Left ventricle myocardium superior (tissue), 1 donor: ENCODE data around the gene RND2. TPM values are rescaled to one million over a fixed set of nuclear protein-coding genes. Genes with fewer than 3 reads are reported as not detected.

Experiments used
- ATAC-seq: fragments of 200-7000 bp; cut with Tn5 transposase; one replicate; pipeline ENCODE4 v1.9.1; 2020; ENCODE audit warnings: mild to moderate bottlenecking, moderate library complexity
- DNase-seq: peaks from one replicate; pipeline ENCODE4 v3.0.0-alpha.2; 2020
- intact Hi-C: fragments of 100-400 bp; cut with micrococcal nuclease; formaldehyde crosslinking; loops from one replicate; pipeline ENCODE4 v1.11.0; 2022
- total RNA-seq: library from RNA; stranded (reverse); fragmentation: NEBNext Ultra II Directional; extraction: Animal tissue kit (Norgen Biotek cat#: 25700); gene quantifications from one replicate; pipeline ENCODE4 v1.2.1, GENCODE V29; 2021
- donor health status: DM: no; HTN: yes; CAD: no; lungs with severe emphysema.

Gene RND2
- total RNA-seq, 1 donor from 2014 or later: 0.82 TPM

DNA sequence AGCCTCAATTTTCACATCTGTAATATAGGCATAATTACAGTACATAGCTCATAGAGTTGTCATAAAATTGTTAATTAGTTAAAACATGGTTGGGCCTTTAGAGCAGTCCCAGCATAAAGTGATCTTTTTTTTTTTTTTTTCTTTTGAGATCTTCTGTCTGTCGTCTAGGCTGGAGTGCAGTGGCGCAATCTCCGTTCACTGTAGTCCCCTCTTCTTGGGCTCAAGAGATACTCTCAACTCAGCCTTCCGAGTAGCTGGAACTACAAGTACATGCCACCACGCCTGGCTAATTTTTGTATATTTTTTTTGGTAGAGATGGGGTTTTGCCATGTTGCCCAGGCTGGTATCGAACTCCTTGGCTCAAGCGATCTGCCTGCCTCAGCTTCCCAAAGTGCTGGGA is 31.0 kb downstream of the RND2 start:
- ATAC-seq: no peak
- intact Hi-C loops: no loop called here
- no peak for DNase-seq

GRCh38 chr17:43062984-43063638 is 38.1 kb downstream of the RND2 start:
- no peak for ATAC-seq
- intact Hi-C loops: no loop called here
- DNase-seq: no peak

GRCh38 chr17:43068570-43069367 is 43.7 kb downstream of the RND2 start:
- intact Hi-C loops: no loop called here
- ATAC-seq: peak; percentile 80

GRCh38 chr17:43069368-43069898 is 44.4 kb downstream of the RND2 start:
- intact Hi-C loops: no loop called here

More at GRCh38 chr17:43068570-43069367, 43.7 kb downstream of the RND2 start:
- no peak for DNase-seq

GRCh38 chr17:43070257-43070656 is 45.2 kb downstream of the RND2 start:
- intact Hi-C loops: no loop called here
- peak; percentile 46 for ATAC-seq
- DNase-seq: no peak

More at GRCh38 chr17:43069368-43069898, 44.4 kb downstream of the RND2 start:
- DNase-seq: no peak
- peak; percentile 92 for ATAC-seq

GRCh38 chr17:43070872-43071271 is 45.8 kb downstream of the RND2 start:
- intact Hi-C loops: no loop called here
- no peak for DNase-seq
- ATAC-seq: no peak

DNA sequence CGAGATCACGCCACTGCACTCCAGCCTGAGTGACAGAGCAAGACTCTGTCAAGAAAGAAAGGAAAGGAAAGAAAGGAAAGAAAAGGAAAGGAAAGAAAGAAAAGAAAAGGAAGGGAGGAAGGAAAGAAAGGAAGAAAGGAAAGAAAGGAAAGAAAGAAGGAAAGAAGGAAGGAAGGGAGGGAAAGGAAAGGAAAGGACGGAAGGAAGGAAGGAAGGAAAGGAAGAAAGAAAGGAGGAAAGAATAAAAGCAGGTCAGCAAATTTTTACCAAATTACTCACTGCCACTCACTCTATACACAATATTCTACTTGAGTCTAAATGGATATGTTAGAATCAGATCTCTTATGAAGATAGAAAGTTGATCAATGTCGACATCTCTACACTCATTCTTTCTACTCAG is 49.8 kb downstream of the RND2 start:
- ATAC-seq (no peak), DNase-seq (no peak)
- intact Hi-C loops: no loop called here

GRCh38 chr17:43079641-43080302 is 54.7 kb downstream of the RND2 start:
- ATAC-seq (no peak), DNase-seq (no peak)
- intact Hi-C loops: no loop called here

Other genes with a start within 250 kb of the RND2 start
- not detected for gene WNK4, start 244.6 kb upstream of the RND2 start, total RNA-seq
- gene COA3, start 226.5 kb upstream of the RND2 start, total RNA-seq: 70.4 TPM
- gene CNTD1, start 226.4 kb upstream of the RND2 start, total RNA-seq: 0.10 TPM
- 76.8 TPM for gene BECN1, start 200.9 kb upstream of the RND2 start, total RNA-seq
- gene PSME3, start 191.8 kb upstream of the RND2 start, total RNA-seq: 71.2 TPM
- gene AOC2, start 180.7 kb upstream of the RND2 start, total RNA-seq: 0.40 TPM
- 6.1 TPM for gene AOC3, start 174.0 kb upstream of the RND2 start, total RNA-seq
- gene G6PC1, start 124.4 kb upstream of the RND2 start, total RNA-seq: not detected
- 31.5 TPM for gene AARSD1, start 60.8 kb upstream of the RND2 start, total RNA-seq
- gene PTGES3L, start 45.2 kb upstream of the RND2 start, total RNA-seq: 50.7 TPM
- 12.7 TPM for gene RUNDC1, start 44.7 kb upstream of the RND2 start, total RNA-seq
- gene RPL27, start 26.8 kb upstream of the RND2 start, total RNA-seq: 694 TPM
- gene IFI35, start 18.4 kb upstream of the RND2 start, total RNA-seq: 13.2 TPM
- 77.0 TPM for gene VAT1, start 2.8 kb upstream of the RND2 start, total RNA-seq
- gene BRCA1, start 100.1 kb downstream of the RND2 start, total RNA-seq: 6.8 TPM
- 99.2 TPM for gene NBR1, start 146.0 kb downstream of the RND2 start, total RNA-seq
- 1.8 TPM for gene TMEM106A, start 186.6 kb downstream of the RND2 start, total RNA-seq
- not detected for gene CCDC200, start 203.4 kb downstream of the RND2 start, total RNA-seq
- gene RNU2-1, start 208.7 kb downstream of the RND2 start, total RNA-seq: 5,074 TPM